SK-N-SH (cell line): Measurements from ENCODE around the gene RNF130. TPM values are rescaled to one million over a fixed set of nuclear protein-coding genes. Genes with fewer than 3 reads are reported as not detected.

Source experiments
- CTCF ChIA-PET: fragments of 300-600, 350-600 bp; formaldehyde crosslinking; extraction: SDS; loops from one replicate; lab custom pipeline; 2021; lab: Yijun Ruan, JAX
- POLR2A ChIA-PET: fragments of 350-600 bp; sonication (Branson Sonifier 250); formaldehyde crosslinking; extraction: SDS; loops from one replicate; lab custom pipeline; 2020; ENCODE audit warnings: antibody characterized with exemption, inconsistent platforms; lab: Yijun Ruan, JAX
- DNase-seq: peaks from one replicate; pipeline ENCODE4 v3.0.0; 2012
- H2AFZ ChIP-seq: fragments of 200-600 bp; sonication (generic); 2 replicates; pipeline ENCODE4 v1.8.1; 2016; ENCODE audit warnings: antibody characterized with exemption, mild to moderate bottlenecking, low read depth
- H3F3A ChIP-seq: fragments of 200-600 bp; sonication (generic); replicated peaks from 2 replicates; pipeline ENCODE3; 2016; ENCODE audit warnings: antibody characterized with exemption, mild to moderate bottlenecking; ENCODE audit not compliant: insufficient read depth
- H3K27ac ChIP-seq, 2 experiments: fragments of 200-500 bp in 1 of 2; fragments of 200-600 bp in 1 of 2; sonication (Bioruptor generic) in 1 of 2; sonication (generic), shearing (Covaris generic) in 1 of 2; 2 replicates each; pipeline versions ENCODE4 v1.5.1 to v1.6.1; 2014 to 2016; ENCODE audit warnings: low read depth in 2 of 2, inconsistent platforms in 1 of 2, low read length in 1 of 2, mild to moderate bottlenecking in 1 of 2, mixed read lengths in 1 of 2
- H3K27me3 ChIP-seq: fragments of 200-600 bp; sonication (generic), shearing (Covaris generic); 2 replicates; pipeline ENCODE4 v1.6.1; 2016; ENCODE audit warnings: mixed run types; ENCODE audit not compliant: insufficient read depth
- H3K36me3 ChIP-seq, 2 experiments: fragments of 200-500 bp in 1 of 2; fragments of 200-600 bp in 1 of 2; sonication (Bioruptor generic) in 1 of 2; sonication (generic) in 1 of 2; replicated peaks in 1 of 2; 2 replicates each; pipeline versions ENCODE3 to v1.5.1; 2014 to 2016; ENCODE audit warnings: low read length in 1 of 2, mild to moderate bottlenecking in 1 of 2; ENCODE audit not compliant: insufficient read depth in 2 of 2, control insufficient read depth in 1 of 2
- H3K4me1 ChIP-seq, 2 experiments: fragments of 200-500 bp in 1 of 2; fragments of 200-600 bp in 1 of 2; sonication (Bioruptor generic) in 1 of 2; sonication (generic), shearing (Covaris generic) in 1 of 2; 2 replicates each; pipeline versions ENCODE4 v1.5.1 to v1.6.1; 2014 to 2016; ENCODE audit warnings: low read depth in 1 of 2, low read length in 1 of 2, mixed run types in 1 of 2; ENCODE audit not compliant: insufficient read depth in 2 of 2, control insufficient read depth in 1 of 2
- H3K4me2 ChIP-seq: fragments of 200-600 bp; sonication (generic), shearing (Covaris generic); 2 replicates; pipeline ENCODE4 v1.6.1; 2017; ENCODE audit warnings: mixed run types
- H3K4me3 ChIP-seq, 2 experiments: fragments of 200-500 bp in 1 of 2; fragments of 200-600 bp in 1 of 2; sonication (Bioruptor generic) in 1 of 2; sonication (generic), shearing (Covaris generic) in 1 of 2; 2 replicates each; pipeline versions ENCODE4 v1.5.1 to v1.8.1; 2014 to 2016; ENCODE audit warnings: low read depth in 2 of 2, inconsistent platforms in 1 of 2, low read length in 1 of 2, mild to moderate bottlenecking in 1 of 2, mixed read lengths in 1 of 2, moderate library complexity in 1 of 2
- H3K79me2 ChIP-seq: fragments of 200-600 bp; sonication (generic); 2 replicates; pipeline ENCODE4 v1.8.1; 2017; ENCODE audit warnings: mild to moderate bottlenecking; ENCODE audit not compliant: insufficient read depth
- H3K9ac ChIP-seq: fragments of 200-600 bp; sonication (generic); 2 replicates; pipeline ENCODE4 v1.6.1; 2017; ENCODE audit warnings: mixed run types
- H3K9me2 ChIP-seq: fragments of 200-600 bp; sonication (generic); 2 replicates; pipeline ENCODE4 v1.6.1; 2017; ENCODE audit warnings: mixed run types
- H3K9me3 ChIP-seq: fragments of 200-600 bp; sonication (generic); 2 replicates; pipeline ENCODE4 v1.6.1; 2017; ENCODE audit warnings: mixed run types, mild to moderate bottlenecking, moderate library complexity
- H4K20me1 ChIP-seq: fragments of 200-600 bp; sonication (generic); 2 replicates; pipeline ENCODE4 v1.6.1; 2017; ENCODE audit warnings: mild to moderate bottlenecking, mixed run types; ENCODE audit not compliant: insufficient read depth
- CTCF ChIP-seq: fragments of 200-600 bp; sonication (generic); IDR thresholded peaks from 2 replicates; pipeline ENCODE4 v1.6.1; 2017; ENCODE audit warnings: antibody characterized with exemption, mild to moderate bottlenecking, moderate library complexity
- MAX ChIP-seq: IDR thresholded peaks from 2 replicates; pipeline ENCODE4 v1.4.0; 2012; ENCODE audit warnings: low read depth
- MXI1 ChIP-seq: IDR thresholded peaks from 2 replicates; pipeline ENCODE4 v1.6.1; 2012; ENCODE audit warnings: mild to moderate bottlenecking, low read depth, low read length, improper control_type of control experiment
- USF1 ChIP-seq: IDR thresholded peaks from 2 replicates; pipeline ENCODE4 v1.4.0; 2012; ENCODE audit warnings: low read depth, borderline replicate concordance
- WGBS: methylation state at CpG from one replicate; pipeline ENCODE4 v1.1.6; 2017; ENCODE audit warnings: low lambda C conversion rate; 5-methylcytosine and 5-hydroxymethylcytosine counted together
- polyA plus RNA-seq, 3 experiments: library from polyadenylated mRNA; depleted of rRNA; stranded (reverse); fragments of >200 nt; gene quantifications; 2 replicates each; pipeline ENCODE4 v1.2.3, GENCODE V29; 2012
- TF ChIP-seq, protein P1 (sequence below): IDR thresholded peaks from 2 replicates; pipeline ENCODE4 v1.6.1; 2012; ENCODE audit warnings: mild to moderate bottlenecking, low read depth, low read length, moderate library complexity

RNF130 gene
- polyA plus RNA-seq, 1 of the 3 experiments (the other 2 are of a cell fraction) = 41.4 TPM

- peak; percentile 75 for DNase-seq
- CTCF ChIA-PET = interaction anchor here (2.6 kb wide), 1 partner anchor 20 kb away, joined by 11 read pairs; no protein-coding TSS in a partner anchor
- Histone ChIP-seq H3K36me3 (no peaks in the 10 kb centered on the region), H3F3A (no peaks in the 10 kb centered on the region), H3K27ac (peak overlapping the region; percentile 59 to 65), H3K9me3 (no peaks in the 10 kb centered on the region), H3K9me2 (no peaks in the 10 kb centered on the region), H3K9ac (peak overlapping the region; percentile 87), H4K20me1 (peaks cover 33% of the 10 kb centered on the region), H3K4me1 (peaks cover 0 to 21% of the 10 kb centered on the region in 2 experiments; a peak in 2 of 4 replicates), H3K79me2 (peaks cover 52% of the 10 kb centered on the region), H2AFZ (peak overlapping the region; percentile 78; the same call in 1 of the 2 replicates), H3K4me3 (peak overlapping the region; percentile 80 to 89), H3K27me3 (no peaks in the 10 kb centered on the region), H3K4me2 (peak overlapping the region; percentile 73)
- TF ChIP-seq USF1 (no peak), MAX (peak; percentile 52; the same call in 1 of the 2 replicates), MXI1 (peak; percentile 49; the same call in 1 of the 2 replicates), CTCF (no peak)
- TF ChIP-seq, protein P1, sequence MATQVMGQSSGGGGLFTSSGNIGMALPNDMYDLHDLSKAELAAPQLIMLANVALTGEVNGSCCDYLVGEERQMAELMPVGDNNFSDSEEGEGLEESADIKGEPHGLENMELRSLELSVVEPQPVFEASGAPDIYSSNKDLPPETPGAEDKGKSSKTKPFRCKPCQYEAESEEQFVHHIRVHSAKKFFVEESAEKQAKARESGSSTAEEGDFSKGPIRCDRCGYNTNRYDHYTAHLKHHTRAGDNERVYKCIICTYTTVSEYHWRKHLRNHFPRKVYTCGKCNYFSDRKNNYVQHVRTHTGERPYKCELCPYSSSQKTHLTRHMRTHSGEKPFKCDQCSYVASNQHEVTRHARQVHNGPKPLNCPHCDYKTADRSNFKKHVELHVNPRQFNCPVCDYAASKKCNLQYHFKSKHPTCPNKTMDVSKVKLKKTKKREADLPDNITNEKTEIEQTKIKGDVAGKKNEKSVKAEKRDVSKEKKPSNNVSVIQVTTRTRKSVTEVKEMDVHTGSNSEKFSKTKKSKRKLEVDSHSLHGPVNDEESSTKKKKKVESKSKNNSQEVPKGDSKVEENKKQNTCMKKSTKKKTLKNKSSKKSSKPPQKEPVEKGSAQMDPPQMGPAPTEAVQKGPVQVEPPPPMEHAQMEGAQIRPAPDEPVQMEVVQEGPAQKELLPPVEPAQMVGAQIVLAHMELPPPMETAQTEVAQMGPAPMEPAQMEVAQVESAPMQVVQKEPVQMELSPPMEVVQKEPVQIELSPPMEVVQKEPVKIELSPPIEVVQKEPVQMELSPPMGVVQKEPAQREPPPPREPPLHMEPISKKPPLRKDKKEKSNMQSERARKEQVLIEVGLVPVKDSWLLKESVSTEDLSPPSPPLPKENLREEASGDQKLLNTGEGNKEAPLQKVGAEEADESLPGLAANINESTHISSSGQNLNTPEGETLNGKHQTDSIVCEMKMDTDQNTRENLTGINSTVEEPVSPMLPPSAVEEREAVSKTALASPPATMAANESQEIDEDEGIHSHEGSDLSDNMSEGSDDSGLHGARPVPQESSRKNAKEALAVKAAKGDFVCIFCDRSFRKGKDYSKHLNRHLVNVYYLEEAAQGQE = no peak
- 2% methylated on average over 20 of the region's 48 CpGs for WGBS
- POLR2A ChIA-PET = no interaction called here
Observed at GRCh38 chr5:180070756-180071530, 616 bp downstream of the RNF130 start.
